PC-9 (cell line): ENCODE measurements around the gene HSDL1.

Experiments used
- CTCF ChIP-seq: fragments of 200-600 bp; sonication (generic); conservative IDR thresholded peaks from 2 replicates; pipeline ENCODE4 v1.6.1; 2017; ENCODE audit warnings: mixed run types, antibody characterized with exemption, mild to moderate bottlenecking, moderate library complexity
- EZH2 ChIP-seq: fragments of 200-600 bp; sonication (generic); IDR thresholded peaks from 2 replicates; pipeline ENCODE4 v1.8.0; 2017; ENCODE audit warnings: antibody characterized with exemption, low read depth

- TF ChIP-seq CTCF (no peak), EZH2 (no peak)
Measured at GRCh38 chr16:84181144-84181915, 36.4 kb upstream of the HSDL1 start.
